Measurements from ENCODE around the gene NUP210. TPM values are rescaled to one million over a fixed set of nuclear protein-coding genes. Genes with fewer than 3 reads are reported as not detected.
"Not testable (repeated sequence)": the region's sequence is repeated elsewhere in the genome, so short reads cannot be mapped to it uniquely, and the experiment has no call there.

NUP210 gene
- total RNA-seq, 4 donors from 2014 or later: 1.7 to 3.6 (median 2.7) TPM

- DNase-seq (no peak), ATAC-seq (no peak)
- TF ChIP-seq CTCF (IDR thresholded peaks at IDR 0.05 in 4 of 5, conservative IDR thresholded peaks at IDR 0.05 in 1 of 5): no peak
- TF ChIP-seq POLR2A (IDR thresholded peaks at IDR 0.05): no peak
- intact Hi-C loops (cut with DNase I; ENCODE audit: low total_unique reads) (no loop called here), in situ Hi-C loops (cut with MboI; ENCODE audit: low sequenced_read_pairs in 4 of 4) (no loop called here)
- H3K4me1 ChIP-seq: no peaks in the 10 kb centered on the region
- no peaks in the 10 kb centered on the region for H3K9me3 ChIP-seq
- H3K4me3 ChIP-seq: no peak overlapping the region
- H3K27me3 ChIP-seq: no peaks in the 10 kb centered on the region
- H3K36me3 ChIP-seq: peaks cover 0 to 2% of the 10 kb centered on the region in 2 donors
- H3K27ac ChIP-seq: no peak overlapping the region
Observed at GRCh38 chr3:13385373-13385965, 34.7 kb downstream of the NUP210 start.

DNA sequence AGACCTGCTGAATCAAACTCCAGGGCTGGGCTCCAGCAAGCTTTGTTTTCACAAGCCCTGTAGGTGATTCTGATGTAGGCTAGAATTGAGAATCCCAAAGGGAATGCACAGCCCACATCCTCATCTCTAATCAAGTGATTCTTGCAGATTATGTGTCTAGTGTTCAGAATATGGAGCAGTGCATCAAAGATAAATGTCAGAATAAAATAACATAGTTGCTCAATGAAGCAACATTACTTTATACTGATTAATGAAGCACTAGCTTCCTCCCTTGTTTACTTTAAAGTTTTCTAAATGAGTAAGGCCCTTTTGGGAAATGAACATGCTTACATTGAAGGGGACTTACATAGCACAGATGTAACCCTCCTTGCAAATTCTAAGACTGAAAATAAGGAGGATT, 39.2 kb downstream of the NUP210 start:
- ATAC-seq (no peak), DNase-seq (no peak)
- Histone ChIP-seq H3K9me3 (no peaks in the 10 kb centered on the region), H3K4me1 (no peaks in the 10 kb centered on the region), H3K27me3 (no peaks in the 10 kb centered on the region), H3K4me3 (no peak overlapping the region), H3K36me3 (no peaks in the 10 kb centered on the region), H3K27ac (no peak overlapping the region)
- intact Hi-C loops (cut with DNase I; ENCODE audit: low total_unique reads) (no loop called here), in situ Hi-C loops (cut with MboI; ENCODE audit: low sequenced_read_pairs in 4 of 4) (no loop called here)
- TF ChIP-seq POLR2A (IDR thresholded peaks at IDR 0.05): no peak
- TF ChIP-seq CTCF (IDR thresholded peaks at IDR 0.05 in 4 of 5, conservative IDR thresholded peaks at IDR 0.05 in 1 of 5): no peak

DNA sequence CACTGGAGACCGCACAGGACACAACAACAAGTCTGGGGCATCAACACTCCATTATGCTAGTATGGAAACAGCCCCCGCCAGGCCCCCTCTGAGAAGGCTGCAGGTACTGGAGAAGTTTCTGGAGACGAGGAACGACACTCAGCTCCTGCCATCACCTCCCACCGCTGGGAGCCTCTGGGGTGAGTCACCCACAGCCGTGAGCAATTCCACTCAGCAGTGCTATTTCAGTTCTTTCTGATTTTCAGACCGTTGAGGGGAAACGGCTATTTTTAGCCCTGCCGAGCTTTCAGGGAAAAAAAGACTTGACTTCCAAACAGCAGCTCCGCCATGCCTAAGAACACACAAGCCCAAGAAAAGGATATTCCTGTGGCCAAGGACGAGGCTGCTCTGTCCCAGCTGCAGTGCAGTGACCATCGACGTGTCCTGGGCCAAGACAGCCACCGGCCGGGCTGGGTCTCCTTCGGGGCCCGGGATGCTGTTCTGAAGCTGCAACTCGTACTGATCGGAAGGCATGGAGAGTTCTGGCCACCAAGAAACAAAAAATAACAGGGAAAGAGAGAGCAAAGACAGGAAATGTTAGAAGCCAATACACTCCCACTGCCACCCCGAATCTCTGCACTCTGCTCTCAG, 40.8 kb downstream of the NUP210 start:
- TF ChIP-seq POLR2A (IDR thresholded peaks at IDR 0.05) (no peak), CTCF (IDR thresholded peaks at IDR 0.05 in 4 of 5, conservative IDR thresholded peaks at IDR 0.05 in 1 of 5) (no peak)
- Histone ChIP-seq H3K4me1 (no peaks in the 10 kb centered on the region), H3K27me3 (no peaks in the 10 kb centered on the region), H3K36me3 (no peaks in the 10 kb centered on the region), H3K9me3 (no peaks in the 10 kb centered on the region), H3K27ac (no peak overlapping the region), H3K4me3 (no peak overlapping the region)
- ATAC-seq: no peak
- in situ Hi-C loops (cut with MboI; ENCODE audit: low sequenced_read_pairs in 4 of 4) (no loop called here), intact Hi-C loops (cut with DNase I; ENCODE audit: low total_unique reads) (no loop called here)
- DNase-seq: no peak

DNA sequence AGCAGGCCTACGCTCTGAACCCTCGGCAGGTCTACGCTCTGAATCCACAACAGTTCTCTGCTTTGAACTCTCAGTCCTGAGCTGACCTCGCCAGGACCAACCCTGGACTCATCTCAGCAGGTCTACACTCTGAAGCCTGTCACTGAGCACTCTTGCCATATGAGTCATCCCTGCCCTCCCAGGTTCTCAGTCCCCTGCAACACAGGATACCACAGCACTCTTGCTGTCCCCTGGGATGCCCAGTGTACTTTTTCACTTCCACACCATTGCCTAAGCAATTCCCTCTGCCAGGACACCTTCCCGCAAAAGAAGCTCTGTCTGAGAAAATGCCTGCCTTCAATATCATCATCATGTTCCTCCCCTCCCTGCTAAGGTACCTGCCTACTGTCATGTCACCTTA, 42.0 kb downstream of the NUP210 start:
- no peaks in the 10 kb centered on the region for H3K9me3 ChIP-seq
- no peak overlapping the region for H3K4me3 ChIP-seq
- peak in 1 of 2 donors; percentile 47 for ATAC-seq
- no peak for DNase-seq
- no peak for TF ChIP-seq POLR2A (IDR thresholded peaks at IDR 0.05)
- TF ChIP-seq CTCF (IDR thresholded peaks at IDR 0.05 in 4 of 5, conservative IDR thresholded peaks at IDR 0.05 in 1 of 5): no peak
- H3K27ac ChIP-seq: no peak overlapping the region
- in situ Hi-C loops (cut with MboI; ENCODE audit: low sequenced_read_pairs in 4 of 4) (no loop called here), intact Hi-C loops (cut with DNase I; ENCODE audit: low total_unique reads) (no loop called here)
- H3K4me1 ChIP-seq: no peaks in the 10 kb centered on the region
- H3K27me3 ChIP-seq: no peaks in the 10 kb centered on the region
- no peaks in the 10 kb centered on the region for H3K36me3 ChIP-seq

DNA sequence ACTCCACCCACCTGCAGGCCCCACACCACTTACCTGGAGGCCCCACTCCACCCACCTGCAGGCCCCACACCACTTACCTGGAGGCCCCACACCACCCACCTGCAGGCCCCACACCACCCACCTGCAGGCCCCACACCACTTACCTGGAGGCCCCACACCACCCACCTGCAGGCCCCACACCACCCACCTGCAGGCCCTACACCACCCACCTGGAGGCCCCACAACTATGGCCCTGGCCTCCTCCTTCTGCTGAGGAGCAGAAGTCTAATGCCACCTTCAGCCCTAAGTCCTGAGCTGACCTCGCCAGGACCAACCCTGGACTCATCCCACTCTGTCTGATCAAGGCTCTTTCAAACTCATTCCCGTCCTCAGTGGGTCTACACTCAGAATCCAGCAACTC, 42.4 kb downstream of the NUP210 start:
- intact Hi-C loops (cut with DNase I; ENCODE audit: low total_unique reads); in situ Hi-C loops (cut with MboI; ENCODE audit: low sequenced_read_pairs in 4 of 4); H3K27me3 ChIP-seq; H3K4me1 ChIP-seq; DNase-seq; ATAC-seq; H3K9me3 ChIP-seq; H3K27ac ChIP-seq; H3K4me3 ChIP-seq; H3K36me3 ChIP-seq: not testable (repeated sequence)
